GM10847 (cell line): Measurements from ENCODE around the gene TMEM170A.
A peak's percentile ranks its signal among the peaks of the same experiment; 100 is the strongest.

Experiments used
- POLR2A ChIP-seq: IDR thresholded peaks from 2 replicates; pipeline ENCODE4 v1.6.1; 2011; ENCODE audit not compliant: insufficient read length; ENCODE audit errors: extremely low read depth

Gene TMEM170A

GRCh38 chr16:75460446-75460845, 4.0 kb downstream of the TMEM170A start:
- no peak for TF ChIP-seq POLR2A

DNA sequence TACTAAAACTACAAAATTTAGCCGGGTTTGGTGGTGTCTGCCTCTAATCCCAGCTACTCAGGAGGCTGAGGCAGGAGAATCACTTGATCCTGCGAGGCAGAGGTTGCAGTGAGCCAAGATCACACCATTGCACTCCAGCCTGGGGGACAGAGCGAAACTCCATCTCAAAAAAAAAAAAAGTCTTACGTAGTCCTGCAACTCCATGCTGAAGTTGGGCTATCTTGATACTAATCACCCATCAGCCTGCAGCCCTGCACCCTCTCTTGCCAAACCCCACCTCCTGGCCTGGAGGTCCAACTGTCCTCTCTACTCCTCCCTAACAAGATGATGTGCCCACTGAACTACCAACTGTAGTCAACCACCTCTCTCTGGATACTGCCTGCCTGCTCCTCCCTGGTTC, 4.8 kb downstream of the TMEM170A start:
- no peak for TF ChIP-seq POLR2A

DNA sequence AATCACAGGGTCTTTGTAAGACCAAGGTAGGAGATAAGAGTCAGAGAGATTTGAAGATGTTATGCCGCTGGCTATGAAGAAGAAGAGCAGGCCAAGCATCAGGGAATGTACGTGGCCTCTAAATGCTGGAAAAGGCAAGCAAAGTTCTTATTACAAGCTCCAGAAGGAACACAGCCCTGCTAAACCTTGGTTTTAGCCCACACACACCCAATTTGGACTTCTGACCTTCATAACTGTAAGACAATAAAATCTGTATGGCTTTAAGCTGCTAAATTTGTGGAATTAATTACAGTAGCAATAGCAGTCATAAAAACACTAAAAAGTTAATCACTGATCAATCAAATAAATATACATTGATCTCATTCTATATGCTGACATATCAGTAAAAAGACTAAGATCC, 6.0 kb downstream of the TMEM170A start:
- TF ChIP-seq POLR2A, result no peak

- TF ChIP-seq POLR2A, result no peak
Measured at GRCh38 chr16:75458029-75458428, 6.5 kb downstream of the TMEM170A start.

DNA sequence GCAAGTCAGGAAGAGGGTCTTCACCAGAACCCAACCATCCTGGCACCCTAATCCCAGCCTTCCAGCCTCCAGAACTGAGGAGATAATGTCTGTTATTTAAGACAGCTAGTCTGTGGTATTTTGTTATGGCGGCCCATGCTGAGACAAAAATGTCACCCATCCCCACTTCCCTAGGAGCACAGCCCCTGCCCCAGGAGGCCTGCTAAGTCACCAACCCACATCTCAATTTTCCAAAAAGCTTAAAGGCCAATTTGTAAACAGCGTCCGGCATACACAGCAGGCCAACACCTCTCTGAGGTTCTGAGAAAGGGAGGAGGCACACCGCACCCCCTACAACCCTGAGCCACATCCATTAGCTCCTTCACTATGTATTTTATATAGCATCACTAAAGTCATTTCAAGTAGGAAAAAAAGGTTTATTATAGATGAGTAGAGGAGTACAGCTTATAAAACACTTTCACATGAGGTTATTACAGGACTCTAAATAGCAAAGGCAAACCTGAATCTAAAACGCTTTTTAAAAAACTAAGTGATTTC, 6.9 kb downstream of the TMEM170A start:
- no peak for TF ChIP-seq POLR2A

DNA sequence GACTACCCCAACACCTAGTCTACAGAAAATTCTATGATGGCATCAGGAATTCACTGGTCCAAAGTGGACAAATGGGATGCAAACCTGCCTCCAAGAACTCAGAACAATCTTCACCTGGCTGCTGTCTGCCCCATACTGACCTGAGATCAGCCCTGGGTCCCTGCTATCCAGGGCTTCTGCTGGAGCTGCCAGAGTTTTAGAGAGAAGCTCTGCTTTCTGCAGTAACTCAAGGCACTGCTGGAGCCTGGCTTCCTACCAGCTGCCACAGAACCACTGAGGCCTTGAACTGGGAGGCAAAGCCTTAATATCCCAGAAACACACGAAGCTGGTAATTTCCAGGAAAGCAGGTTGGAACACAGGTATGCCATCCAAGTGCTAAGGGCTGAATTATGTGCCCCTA, 7.5 kb downstream of the TMEM170A start:
- no peak for TF ChIP-seq POLR2A

DNA sequence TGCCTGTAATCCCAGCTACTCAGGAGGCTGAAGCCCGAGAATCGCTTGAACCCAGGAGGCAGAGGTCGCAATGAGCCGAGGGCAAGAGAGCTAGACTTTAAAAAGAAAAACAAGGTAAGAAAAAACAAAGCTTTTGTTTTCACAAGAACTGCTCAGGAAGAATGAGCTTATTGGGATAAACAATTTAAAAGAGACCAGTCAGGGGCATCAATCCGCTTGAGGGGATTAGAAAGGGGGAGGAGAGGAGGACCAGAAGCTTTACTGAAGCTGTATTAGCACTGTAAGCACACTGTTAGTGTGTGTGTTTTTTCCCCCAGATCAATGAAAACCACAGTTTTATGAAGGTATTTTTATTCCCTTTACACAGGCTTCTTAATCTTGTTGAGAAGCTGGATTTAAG, 8.8 kb downstream of the TMEM170A start:
- no peak for TF ChIP-seq POLR2A

GRCh38 chr16:75452464-75453190, 11.9 kb downstream of the TMEM170A start:
- no peak for TF ChIP-seq POLR2A

DNA sequence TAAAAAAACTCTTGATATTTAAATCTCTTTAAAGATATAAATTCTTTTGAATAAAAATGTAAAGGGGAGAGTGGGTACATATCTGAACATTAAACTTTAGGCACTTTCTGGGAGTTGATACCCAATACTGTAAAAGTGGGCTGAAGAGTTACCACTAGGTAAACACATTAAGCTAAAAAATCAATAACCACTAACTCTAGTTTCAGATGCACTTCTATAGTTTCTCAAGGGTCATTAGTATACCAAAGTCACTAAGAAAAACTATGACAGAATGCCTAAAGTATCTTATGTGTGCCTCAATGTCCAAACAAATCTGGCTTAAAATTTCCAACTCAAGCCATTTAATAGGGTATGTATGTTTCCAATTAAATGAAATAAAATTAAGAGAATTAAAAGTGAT, 18.1 kb downstream of the TMEM170A start:
- TF ChIP-seq POLR2A, result no peak

DNA sequence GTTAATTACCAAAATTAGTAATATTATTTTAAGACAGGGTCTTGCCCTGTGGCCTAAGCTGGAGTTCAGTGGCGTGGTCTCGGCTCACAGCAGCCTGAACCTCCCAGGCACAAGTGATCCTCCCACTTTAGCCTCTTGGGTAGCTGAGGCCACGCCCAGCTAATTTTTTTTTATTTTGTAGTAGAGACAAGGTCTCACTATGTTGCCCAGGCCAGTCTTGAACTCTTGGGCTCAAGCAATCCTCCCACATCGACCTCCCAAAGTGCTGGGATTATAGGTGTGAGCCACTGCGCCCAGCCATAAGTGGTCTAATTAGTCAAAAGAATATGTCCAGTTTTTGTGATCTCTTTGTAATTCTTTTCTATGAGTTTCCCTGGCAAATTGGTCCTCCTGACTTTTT, 19.2 kb downstream of the TMEM170A start:
- no peak for TF ChIP-seq POLR2A

DNA sequence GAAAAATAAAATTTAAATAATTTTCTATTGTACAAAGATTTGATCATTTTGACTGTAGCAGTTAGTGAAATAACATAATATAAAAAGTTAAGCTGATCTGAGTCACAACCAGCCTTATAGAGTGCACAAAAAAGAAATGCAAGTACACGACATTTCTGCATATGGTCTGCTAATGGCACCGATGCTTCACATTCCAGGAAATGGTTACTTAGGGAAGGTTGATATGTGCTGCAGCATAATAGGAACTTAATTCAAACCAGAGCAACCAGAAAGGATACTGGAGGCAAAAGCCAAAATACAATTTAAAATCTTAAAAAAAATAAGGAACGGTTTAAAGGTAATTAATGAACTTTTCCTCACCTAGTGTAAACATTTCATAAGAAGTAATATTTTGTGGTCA, 21.2 kb downstream of the TMEM170A start:
- TF ChIP-seq POLR2A, result no peak

GRCh38 chr16:75433732-75434413, 30.6 kb downstream of the TMEM170A start:
- no peak for TF ChIP-seq POLR2A

- TF ChIP-seq POLR2A, result peak; percentile 81
Measured at GRCh38 chr16:75432828-75433731, 31.4 kb downstream of the TMEM170A start, which contains the start of gene CFDP1. Gene CFDP1 (minus strand): TSS chr16:75433503. CDS start chr16:75433352, 151 bp downstream.

DNA sequence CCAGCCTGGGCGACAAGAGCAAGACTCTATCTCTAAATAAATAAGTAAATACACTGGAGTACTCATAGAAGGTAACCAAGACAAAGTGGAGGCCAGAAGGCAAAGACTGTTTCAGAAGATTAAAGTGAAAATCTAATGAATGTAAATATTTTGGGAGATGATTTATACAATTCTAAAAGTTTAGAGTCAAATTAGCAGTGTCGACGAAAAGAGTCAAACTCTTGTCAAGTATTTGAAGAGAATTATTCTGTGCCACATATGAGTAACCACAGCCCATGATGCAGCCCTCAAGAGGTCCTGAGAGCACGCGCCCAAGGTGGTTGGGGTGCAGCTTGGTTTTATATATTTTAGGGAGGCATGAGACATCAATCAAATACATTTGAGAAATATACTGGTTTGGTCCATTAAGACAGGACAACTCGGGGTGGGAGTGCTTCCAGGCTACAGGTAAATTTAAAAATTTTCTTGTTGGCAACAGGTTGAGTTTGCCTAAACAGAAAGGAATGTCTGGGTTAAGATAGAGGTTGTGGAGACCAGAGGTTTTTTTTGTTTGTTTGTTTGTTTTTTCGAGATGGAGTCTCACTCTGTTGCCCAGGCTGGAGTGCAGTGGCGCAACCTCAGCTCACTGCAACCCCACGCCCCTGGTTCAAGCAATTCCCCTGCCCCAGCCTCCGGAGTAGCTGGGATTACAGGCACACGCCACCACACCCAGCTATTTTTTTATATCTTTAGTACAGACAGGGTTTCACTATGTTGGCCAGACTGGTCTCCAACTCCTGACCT, 34.7 kb downstream of the TMEM170A start:
- TF ChIP-seq POLR2A, result no peak

GRCh38 chr16:75423723-75424104, 40.8 kb downstream of the TMEM170A start:
- TF ChIP-seq POLR2A, result no peak
